Stimulated activated effector memory CD8-positive, alpha-beta T cell treated with anti-CD3 and anti-CD28 coated beads, Interleukin-12 subunit alpha, Interleukin-12 subunit beta, amount 100 ng/mL, for 72 hours (primary cell): ENCODE results near the gene MUC3A.

ENCODE experiments used
- ATAC-seq: fragments of 150-1000 bp; cut with Tn5 transposase; 2 replicates; pipeline ENCODE4 v1.10.0; 2021
- DNase-seq, 2 donors: peaks; one replicate each; pipeline ENCODE4 v3.0.0; 2021 to 2022; ENCODE audit warnings: low spot score in 2 of 2
- H3K27ac Mint-ChIP-seq: one replicate; pipeline ENCODE4 v1.8.0; 2022; ENCODE audit warnings: mild to moderate bottlenecking, mixed read lengths
- H3K36me3 Mint-ChIP-seq: one replicate; pipeline ENCODE4 v1.8.0; 2022; ENCODE audit warnings: mild to moderate bottlenecking, mixed read lengths
- H3K4me1 Mint-ChIP-seq: one replicate; pipeline ENCODE4 v1.8.0; 2022; ENCODE audit warnings: mixed read lengths
- H3K4me3 Mint-ChIP-seq: one replicate; pipeline ENCODE4 v1.8.0; 2022; ENCODE audit warnings: mild to moderate bottlenecking, mixed read lengths
- H3K9me3 Mint-ChIP-seq: one replicate; pipeline ENCODE4 v1.8.0; 2022; ENCODE audit warnings: mixed read lengths

Gene MUC3A

GRCh38 chr7:100962537-100962936 is 13.2 kb downstream of the MUC3A start:
- Mint-ChIP-seq H3K36me3 (peaks cover 1% of the 10 kb centered on the region), H3K4me3 (no peak overlapping the region), H3K27ac (no peak overlapping the region), H3K4me1 (peaks cover 21% of the 10 kb centered on the region), H3K9me3 (no peaks in the 10 kb centered on the region)
- DNase-seq: no peak
- no peak for ATAC-seq

- H3K4me1 Mint-ChIP-seq: peaks cover 24% of the 10 kb centered on the region
- H3K9me3 Mint-ChIP-seq: no peaks in the 10 kb centered on the region
- DNase-seq (no peak), ATAC-seq (no peak)
- H3K36me3 Mint-ChIP-seq: peaks cover 4% of the 10 kb centered on the region
- no peak overlapping the region for H3K4me3 Mint-ChIP-seq
- no peak overlapping the region for H3K27ac Mint-ChIP-seq
These were observed 14.1 kb downstream of the MUC3A start for GRCh38 chr7:100963386-100963785.

GRCh38 chr7:100963874-100964273 is 14.5 kb downstream of the MUC3A start:
- Mint-ChIP-seq H3K9me3 (no peaks in the 10 kb centered on the region), H3K4me3 (no peak overlapping the region), H3K27ac (no peak overlapping the region), H3K36me3 (peaks cover 4% of the 10 kb centered on the region), H3K4me1 (peaks cover 24% of the 10 kb centered on the region)
- DNase-seq (no peak), ATAC-seq (no peak)

GRCh38 chr7:100964630-100965029 is 15.3 kb downstream of the MUC3A start:
- Mint-ChIP-seq H3K4me3 (no peak overlapping the region), H3K36me3 (peaks cover 4% of the 10 kb centered on the region), H3K4me1 (peaks cover 24% of the 10 kb centered on the region), H3K9me3 (no peaks in the 10 kb centered on the region), H3K27ac (no peak overlapping the region)
- ATAC-seq: no peak
- no peak for DNase-seq

- Mint-ChIP-seq H3K9me3 (no peaks in the 10 kb centered on the region), H3K4me3 (peak overlapping the region; percentile 72), H3K36me3 (peaks cover 4% of the 10 kb centered on the region), H3K4me1 (peaks cover 24% of the 10 kb centered on the region), H3K27ac (no peak overlapping the region)
- ATAC-seq (no peak), DNase-seq (no peak)
These were observed 15.8 kb downstream of the MUC3A start for GRCh38 chr7:100965045-100965722.

- ATAC-seq: peak; percentile 85
- Mint-ChIP-seq H3K4me3 (peak overlapping the region; percentile 72), H3K27ac (no peak overlapping the region), H3K4me1 (peaks cover 24% of the 10 kb centered on the region), H3K36me3 (peaks cover 4% of the 10 kb centered on the region), H3K9me3 (no peaks in the 10 kb centered on the region)
- peak; percentile 93 to 96 for DNase-seq
These were observed 16.6 kb downstream of the MUC3A start for GRCh38 chr7:100965723-100966541.

GRCh38 chr7:100966542-100967291 is 17.4 kb downstream of the MUC3A start:
- ATAC-seq: peak; percentile 14
- Mint-ChIP-seq H3K27ac (no peak overlapping the region), H3K4me1 (peaks cover 24% of the 10 kb centered on the region), H3K36me3 (peaks cover 4% of the 10 kb centered on the region), H3K9me3 (no peaks in the 10 kb centered on the region), H3K4me3 (peak overlapping the region; percentile 72)
- peak in 1 of 2 donors; percentile 64 for DNase-seq

- Mint-ChIP-seq H3K27ac (no peak overlapping the region), H3K4me1 (peaks cover 24% of the 10 kb centered on the region), H3K36me3 (peaks cover 4% of the 10 kb centered on the region), H3K9me3 (no peaks in the 10 kb centered on the region), H3K4me3 (peak overlapping the region; percentile 72)
- peak in 1 of 2 donors; percentile 56 for DNase-seq
- ATAC-seq: no peak
These were observed 18.0 kb downstream of the MUC3A start for GRCh38 chr7:100967292-100967863.

- H3K36me3 Mint-ChIP-seq: peaks cover 4% of the 10 kb centered on the region
- H3K4me3 Mint-ChIP-seq: peak overlapping the region; percentile 72
- peaks cover 24% of the 10 kb centered on the region for H3K4me1 Mint-ChIP-seq
- ATAC-seq (no peak), DNase-seq (no peak)
- H3K27ac Mint-ChIP-seq: no peak overlapping the region
- H3K9me3 Mint-ChIP-seq: no peaks in the 10 kb centered on the region
These were observed 18.7 kb downstream of the MUC3A start for GRCh38 chr7:100968031-100968430.

GRCh38 chr7:100968650-100969049 is 19.3 kb downstream of the MUC3A start:
- H3K27ac Mint-ChIP-seq: no peak overlapping the region
- DNase-seq: no peak

GRCh38 chr7:100969066-100969615 is 19.8 kb downstream of the MUC3A start, which contains the start of gene MUC12:
TSS of gene MUC12 (plus strand) at chr7:100969565. CDS start at chr7:100969623, 58 bp downstream.
- ATAC-seq: no peak
- H3K4me3 Mint-ChIP-seq: no peak within 1 kb of the TSS
- H3K4me1 Mint-ChIP-seq: peaks cover 24% of the 10 kb centered on the region
- no peak for DNase-seq
- H3K27ac Mint-ChIP-seq: no peak within 1 kb of the TSS
- H3K36me3 Mint-ChIP-seq: peaks cover 4% of the 10 kb centered on the region
- H3K9me3 Mint-ChIP-seq: no peaks in the 10 kb centered on the region

More at GRCh38 chr7:100968650-100969049, 19.3 kb downstream of the MUC3A start:
- no peak for ATAC-seq
- H3K4me1 Mint-ChIP-seq: peaks cover 24% of the 10 kb centered on the region
- no peaks in the 10 kb centered on the region for H3K9me3 Mint-ChIP-seq
- peaks cover 4% of the 10 kb centered on the region for H3K36me3 Mint-ChIP-seq
- no peak overlapping the region for H3K4me3 Mint-ChIP-seq

- ATAC-seq (peak; percentile 14), DNase-seq (no peak)
- Mint-ChIP-seq H3K4me3 (no peak overlapping the region), H3K36me3 (peaks cover 4% of the 10 kb centered on the region), H3K9me3 (no peaks in the 10 kb centered on the region), H3K4me1 (peaks cover 14% of the 10 kb centered on the region), H3K27ac (no peak overlapping the region)
These were observed 22.0 kb downstream of the MUC3A start for GRCh38 chr7:100971111-100972001.

- H3K9me3 Mint-ChIP-seq: no peaks in the 10 kb centered on the region
- H3K36me3 Mint-ChIP-seq: peaks cover 4% of the 10 kb centered on the region
- no peak overlapping the region for H3K27ac Mint-ChIP-seq
- peaks cover 9% of the 10 kb centered on the region for H3K4me1 Mint-ChIP-seq
- DNase-seq (no peak), ATAC-seq (peak; percentile 8)
- no peak overlapping the region for H3K4me3 Mint-ChIP-seq
These were observed 22.6 kb downstream of the MUC3A start for GRCh38 chr7:100972002-100972347.

GRCh38 chr7:100974021-100974420 is 24.7 kb downstream of the MUC3A start:
- DNase-seq: no peak
- Mint-ChIP-seq H3K36me3 (no peaks in the 10 kb centered on the region), H3K4me1 (no peaks in the 10 kb centered on the region), H3K4me3 (no peak overlapping the region), H3K9me3 (no peaks in the 10 kb centered on the region), H3K27ac (no peak overlapping the region)
- no peak for ATAC-seq
